Hepatocyte (in vitro differentiated cells): ENCODE data around the gene LRRK1. TPM values are rescaled to one million over a fixed set of nuclear protein-coding genes. Genes with fewer than 3 reads are reported as not detected.

Experiments
- DNase-seq: peaks from one replicate; pipeline ENCODE4 v3.0.0-alpha.2; 2016; ENCODE audit warnings: low spot score
- H2AFZ ChIP-seq: fragments of 200-600 bp; sonication (generic); 2 replicates; pipeline ENCODE4 v1.6.0; 2016; ENCODE audit warnings: antibody characterized with exemption, mild to moderate bottlenecking
- H3K27ac ChIP-seq: fragments of 200-600 bp; sonication (generic); 2 replicates; pipeline ENCODE4 v1.5.1; 2016; ENCODE audit warnings: mild to moderate bottlenecking
- H3K27me3 ChIP-seq: fragments of 200-600 bp; sonication (generic); 2 replicates; pipeline ENCODE4 v1.6.1; 2016
- H3K36me3 ChIP-seq: fragments of 200-600 bp; sonication (generic); replicated peaks from 2 replicates; pipeline ENCODE4 v1.5.1; 2016; ENCODE audit warnings: low read depth; ENCODE audit not compliant: insufficient read depth
- H3K4me1 ChIP-seq: fragments of 200-600 bp; sonication (generic); 2 replicates; pipeline ENCODE4 v1.5.1; 2016; ENCODE audit warnings: mild to moderate bottlenecking, moderate library complexity; ENCODE audit not compliant: insufficient read depth
- H3K4me2 ChIP-seq: fragments of 200-600 bp; sonication (generic); 2 replicates; pipeline ENCODE4 v1.6.0; 2016
- H3K4me3 ChIP-seq: fragments of 200-600 bp; sonication (generic); 2 replicates; pipeline ENCODE4 v1.5.1; 2016; ENCODE audit warnings: mild to moderate bottlenecking
- H3K79me2 ChIP-seq: fragments of 200-600 bp; sonication (generic); 2 replicates; pipeline ENCODE4 v1.6.0; 2017; ENCODE audit warnings: mild to moderate bottlenecking
- H3K9me2 ChIP-seq: fragments of 200-600 bp; sonication (generic); replicated peaks from 2 replicates; pipeline ENCODE4 v1.6.0; 2017; ENCODE audit warnings: mild to moderate bottlenecking; ENCODE audit not compliant: insufficient read depth
- H3K9me3 ChIP-seq: fragments of 200-600 bp; sonication (generic); 2 replicates; pipeline ENCODE4 v1.5.1; 2016; ENCODE audit warnings: low read depth, mild to moderate bottlenecking
- H4K20me1 ChIP-seq: fragments of 200-600 bp; sonication (generic); 2 replicates; pipeline ENCODE4 v1.6.0; 2016; ENCODE audit warnings: mild to moderate bottlenecking; ENCODE audit not compliant: insufficient read depth, poor library complexity, severe bottlenecking
- CTCF ChIP-seq: fragments of 200-600 bp; sonication (generic); IDR thresholded peaks from 2 replicates; pipeline ENCODE4 v1.5.1; 2016; ENCODE audit warnings: antibody characterized with exemption, mild to moderate bottlenecking; ENCODE audit not compliant: poor library complexity
- EZH2 ChIP-seq: fragments of 200-600 bp; sonication (generic); IDR thresholded peaks from 2 replicates; pipeline ENCODE4 v1.6.1; 2016; ENCODE audit warnings: antibody characterized with exemption, mild to moderate bottlenecking, borderline replicate concordance
- EZH2phosphoT487 ChIP-seq: fragments of 200-600 bp; sonication (generic); IDR thresholded peaks from one replicate; pipeline ENCODE4 v1.6.1; 2018; ENCODE audit warnings: antibody characterized with exemption, mild to moderate bottlenecking, low read depth, moderate library complexity; ENCODE audit not compliant: unreplicated experiment, severe bottlenecking
- WGBS: methylation state at CpG from one replicate; pipeline ENCODE4 v1.1.6; 2016; ENCODE audit warnings: low lambda C conversion rate; ENCODE audit errors: missing lambda C conversion rate; 5-methylcytosine and 5-hydroxymethylcytosine counted together
- polyA plus RNA-seq: library from polyadenylated mRNA; unstranded; fragments of >200 nt; fragmentation: Nextera tagmentation; extraction: Ambion mirVana; gene quantifications from 2 replicates; pipeline ENCODE4 v1.2.1, GENCODE V29; 2016
- total RNA-seq: library from RNA; depleted of rRNA; stranded (reverse); fragments of >200 nt; gene quantifications from 2 replicates; pipeline ENCODE4 v1.2.3, GENCODE V29; 2014

The LRRK1 gene
- total and polyA plus RNA-seq, 2 experiments from 2014 or later = 2.1 TPM

GRCh38 chr15:101062063-101062462 is 142.9 kb downstream of the LRRK1 start:
- no peak overlapping the region for H3K4me2 ChIP-seq
- H3K9me2 ChIP-seq = no peaks in the 10 kb centered on the region
- H3K27ac ChIP-seq = no peak overlapping the region
- no peaks in the 10 kb centered on the region for H3K4me1 ChIP-seq
- no peak for DNase-seq
- no peaks in the 10 kb centered on the region for H3K36me3 ChIP-seq
- 88% methylated on average over 7 of the region's 7 CpGs for WGBS
- no peak overlapping the region for H2AFZ ChIP-seq
- no peaks in the 10 kb centered on the region for H3K27me3 ChIP-seq
- no peaks in the 10 kb centered on the region for H3K9me3 ChIP-seq
- H3K79me2 ChIP-seq = no peaks in the 10 kb centered on the region
- H4K20me1 ChIP-seq = no peaks in the 10 kb centered on the region
- TF ChIP-seq CTCF (no peak), EZH2phosphoT487 (no peak), EZH2 (no peak)
- no peak overlapping the region for H3K4me3 ChIP-seq

GRCh38 chr15:101062471-101063171 is 143.5 kb downstream of the LRRK1 start:
- Histone ChIP-seq H4K20me1 (no peaks in the 10 kb centered on the region), H3K4me3 (no peak overlapping the region), H2AFZ (no peak overlapping the region), H3K27ac (no peak overlapping the region), H3K9me3 (no peaks in the 10 kb centered on the region), H3K4me2 (no peak overlapping the region), H3K79me2 (no peaks in the 10 kb centered on the region), H3K9me2 (no peaks in the 10 kb centered on the region), H3K4me1 (no peaks in the 10 kb centered on the region), H3K36me3 (no peaks in the 10 kb centered on the region), H3K27me3 (no peaks in the 10 kb centered on the region)
- no peak for DNase-seq
- 83% methylated on average over 18 of the region's 18 CpGs for WGBS
- TF ChIP-seq EZH2 (no peak), EZH2phosphoT487 (no peak), CTCF (no peak)

GRCh38 chr15:101063212-101063611 is 144.1 kb downstream of the LRRK1 start:
- peaks cover under 1% of the 10 kb centered on the region for H3K4me1 ChIP-seq
- WGBS = 80% methylated on average over 9 of the region's 9 CpGs

GRCh38 chr15:101063891-101064794 is 145.0 kb downstream of the LRRK1 start:
- TF ChIP-seq EZH2phosphoT487 = no peak
- TF ChIP-seq CTCF = no peak
- no peak for TF ChIP-seq EZH2
- no peak overlapping the region for H3K4me3 ChIP-seq
- H3K27ac ChIP-seq = no peak overlapping the region
- 87% methylated on average over 30 of the region's 30 CpGs for WGBS
- H3K4me2 ChIP-seq = no peak overlapping the region
- peaks cover 10% of the 10 kb centered on the region for H3K4me1 ChIP-seq
- H2AFZ ChIP-seq = no peak overlapping the region
- DNase-seq = no peak
- H3K9me2 ChIP-seq = no peaks in the 10 kb centered on the region
- H3K27me3 ChIP-seq = no peaks in the 10 kb centered on the region
- H3K9me3 ChIP-seq = no peaks in the 10 kb centered on the region
- H3K79me2 ChIP-seq = no peaks in the 10 kb centered on the region
- no peaks in the 10 kb centered on the region for H3K36me3 ChIP-seq
- no peaks in the 10 kb centered on the region for H4K20me1 ChIP-seq

More at GRCh38 chr15:101063212-101063611, 144.1 kb downstream of the LRRK1 start:
- Histone ChIP-seq H3K9me2 (no peaks in the 10 kb centered on the region), H3K79me2 (no peaks in the 10 kb centered on the region), H4K20me1 (no peaks in the 10 kb centered on the region), H3K36me3 (no peaks in the 10 kb centered on the region), H3K27ac (no peak overlapping the region), H2AFZ (no peak overlapping the region), H3K4me3 (no peak overlapping the region), H3K27me3 (no peaks in the 10 kb centered on the region), H3K4me2 (no peak overlapping the region), H3K9me3 (no peaks in the 10 kb centered on the region)
- no peak for TF ChIP-seq EZH2phosphoT487
- no peak for TF ChIP-seq EZH2
- DNase-seq = no peak
